ENCODE measurements around the gene BCL11A.
A peak's percentile ranks its signal among the peaks of the same experiment; 100 is the strongest.

The BCL11A gene

DNA sequence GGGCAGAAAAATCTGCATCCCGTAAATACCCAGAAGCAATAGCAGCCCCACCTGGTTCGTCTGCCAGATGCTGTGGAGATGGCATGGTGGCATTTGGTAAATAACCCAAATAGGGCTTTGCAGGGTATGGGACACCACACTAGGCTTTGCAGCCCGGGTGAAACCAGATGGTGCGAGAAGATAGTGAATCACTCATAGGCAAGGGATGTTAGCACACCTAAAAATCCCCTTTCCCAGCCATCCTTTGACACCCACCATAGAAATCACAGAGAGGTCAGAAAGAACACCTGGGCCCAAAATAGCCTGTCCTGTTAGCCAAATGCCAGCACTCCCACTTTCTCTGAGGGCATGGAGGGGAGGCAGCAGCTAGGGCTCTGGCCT is 47.6 kb downstream of the BCL11A start:
- DNase-seq (ENCODE audit: low spot score): peak; percentile 6

DNA sequence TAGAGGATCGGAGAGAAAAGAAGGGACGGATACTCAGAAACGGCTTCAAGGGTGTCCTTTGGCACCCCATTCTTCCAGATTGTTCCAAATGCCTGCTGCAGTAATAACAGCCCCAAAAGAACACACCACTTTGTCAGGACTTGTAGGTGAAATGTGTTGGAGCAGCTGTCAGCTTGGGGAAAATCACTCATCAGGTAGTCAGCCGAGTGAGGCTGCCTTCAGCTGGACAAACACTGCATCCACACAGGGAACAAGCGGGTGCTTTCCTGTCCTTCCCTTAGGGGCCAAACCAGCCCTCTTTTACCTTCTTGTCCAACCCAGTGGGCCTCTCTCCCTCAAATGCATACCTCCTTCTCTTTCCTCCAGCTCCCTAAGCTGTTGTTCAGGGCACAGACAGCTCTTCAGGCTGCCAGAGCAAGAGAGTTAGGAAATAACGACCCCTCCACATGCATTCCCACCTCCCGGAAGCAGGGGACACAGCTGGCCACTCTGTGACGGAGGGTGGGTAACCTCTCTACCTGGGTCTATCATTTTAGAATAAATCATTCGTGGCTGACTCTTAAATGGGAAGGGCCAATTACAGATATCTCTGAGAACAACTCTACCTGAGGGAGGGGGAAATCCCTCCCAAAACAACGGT is 48.1 kb downstream of the BCL11A start:
- no peak for DNase-seq (ENCODE audit: low spot score)

DNA sequence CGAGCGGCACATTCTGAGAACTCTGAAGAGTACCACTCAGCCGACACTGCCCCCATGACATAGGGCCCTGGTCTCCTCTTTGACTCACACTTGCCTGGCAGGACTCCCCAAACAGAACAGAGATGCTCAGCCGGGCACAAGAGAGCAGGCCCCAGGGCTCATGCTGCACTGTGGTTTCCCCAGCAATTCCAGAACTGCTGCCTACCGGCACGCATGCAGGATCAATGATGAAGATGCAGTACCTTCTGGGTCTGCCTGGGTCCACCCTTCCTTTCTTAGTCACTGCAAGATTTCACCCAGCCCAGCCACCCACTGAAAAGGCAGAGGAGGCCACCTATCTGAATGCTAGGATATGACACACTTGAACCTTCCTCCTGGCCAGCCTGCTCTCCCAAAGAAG is 49.4 kb downstream of the BCL11A start:
- DNase-seq (ENCODE audit: low spot score): no peak

DNA sequence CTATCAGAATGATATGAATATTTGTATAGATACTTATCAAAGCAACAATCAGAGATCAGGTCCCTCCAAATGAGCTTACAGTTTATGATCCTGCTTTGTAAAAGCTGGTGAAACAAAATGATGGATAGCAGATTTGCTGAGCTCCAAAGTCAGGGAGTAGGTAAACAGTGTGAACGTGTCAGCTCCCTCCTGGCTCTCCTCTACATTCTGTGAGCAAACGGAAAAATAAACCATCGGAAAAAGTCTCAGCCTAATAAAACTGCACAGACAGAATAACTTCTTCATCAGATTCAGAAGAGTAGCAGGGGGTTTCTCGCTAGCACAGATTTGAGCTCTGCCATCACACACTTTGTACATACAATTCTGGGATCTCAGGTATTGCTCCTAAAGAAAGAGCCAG is 51.3 kb downstream of the BCL11A start:
- no peak for DNase-seq (ENCODE audit: low spot score)

- DNase-seq (ENCODE audit: low spot score): no peak
Measured at GRCh38 chr2:60500861-60501260, 52.6 kb downstream of the BCL11A start.

DNA sequence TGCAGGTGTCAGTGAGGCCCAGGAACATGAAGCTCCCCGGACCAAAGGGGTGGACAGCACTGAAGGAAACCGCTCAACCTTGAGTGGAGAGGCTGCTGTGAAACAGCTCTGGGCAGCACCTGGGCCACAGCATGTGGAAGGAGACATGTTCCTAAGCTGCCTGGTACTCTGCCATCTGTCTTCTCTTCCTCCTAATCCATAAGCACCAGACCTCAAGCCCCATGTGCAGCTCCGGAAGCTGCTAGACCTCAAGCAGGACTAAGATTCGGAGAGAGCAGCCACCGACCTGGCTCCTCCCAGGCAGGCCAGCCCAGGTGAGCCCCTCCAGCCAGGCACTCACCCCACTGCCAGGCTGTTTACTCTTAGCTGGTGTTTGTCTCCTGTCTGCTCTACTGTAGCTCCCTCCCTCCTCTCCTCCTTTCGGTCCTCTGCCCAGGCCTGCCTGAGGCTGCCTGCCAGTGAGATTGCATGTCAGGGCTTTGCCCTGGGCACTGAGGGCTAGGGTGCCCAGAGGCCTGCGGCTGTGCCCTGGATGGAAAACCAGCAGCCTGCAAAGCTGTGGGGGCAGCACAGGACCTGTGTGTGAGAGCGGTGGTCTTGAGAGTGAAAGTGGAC is 53.7 kb downstream of the BCL11A start:
- DNase-seq (ENCODE audit: low spot score): no peak

DNA sequence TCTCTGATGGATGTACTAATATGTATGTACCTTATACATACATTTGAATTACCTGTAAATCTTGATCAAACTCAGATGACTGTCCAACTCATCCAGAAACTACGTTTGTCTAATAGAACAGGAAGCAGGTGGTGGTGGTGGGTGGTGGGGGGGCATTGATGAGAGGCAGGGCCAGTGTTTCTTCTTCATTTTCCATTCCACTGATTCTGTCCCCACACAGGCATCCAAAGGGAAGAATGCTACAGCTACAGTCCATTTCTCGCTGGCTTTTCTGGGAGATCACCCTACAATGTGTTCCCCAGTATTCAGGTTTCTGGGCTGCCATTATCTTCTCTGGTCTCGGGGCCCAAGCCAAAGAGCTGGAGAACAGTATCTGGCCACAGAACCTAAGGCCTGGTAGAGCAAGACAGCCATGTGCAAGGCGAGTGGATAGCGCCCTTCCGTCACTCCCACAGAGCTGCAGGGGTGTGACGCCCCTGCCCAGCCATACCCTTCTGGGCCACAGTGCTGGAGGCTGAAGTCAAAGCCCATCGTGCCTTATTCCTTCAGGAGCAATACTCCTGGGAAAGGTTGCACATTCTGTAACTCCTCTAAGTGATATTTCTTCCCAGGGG is 54.5 kb downstream of the BCL11A start:
- no peak for DNase-seq (ENCODE audit: low spot score)

GRCh38 chr2:60498127-60498815 is 55.2 kb downstream of the BCL11A start:
- no peak for DNase-seq (ENCODE audit: low spot score)

DNA sequence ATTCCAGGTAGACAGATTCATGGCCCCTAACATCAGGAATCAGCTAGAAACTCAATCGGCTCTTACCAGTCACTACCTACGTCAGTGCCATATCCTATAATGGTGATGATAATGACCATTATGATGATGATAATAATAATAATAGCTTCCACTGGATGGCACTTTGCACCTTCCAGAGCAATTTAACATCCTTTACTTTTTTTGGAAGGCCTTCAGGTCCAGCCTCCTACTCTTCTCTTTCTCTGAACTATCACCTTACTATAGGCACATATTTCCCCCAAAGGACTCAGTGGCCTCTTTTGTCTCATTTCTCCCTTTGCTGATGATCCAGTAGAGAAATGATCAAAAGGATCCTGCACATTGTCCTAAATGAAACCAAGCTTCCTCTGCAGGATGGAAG is 56.0 kb downstream of the BCL11A start:
- DNase-seq (ENCODE audit: low spot score): no peak

GRCh38 chr2:60496956-60497355 is 56.5 kb downstream of the BCL11A start:
- no peak for DNase-seq (ENCODE audit: low spot score)

DNA sequence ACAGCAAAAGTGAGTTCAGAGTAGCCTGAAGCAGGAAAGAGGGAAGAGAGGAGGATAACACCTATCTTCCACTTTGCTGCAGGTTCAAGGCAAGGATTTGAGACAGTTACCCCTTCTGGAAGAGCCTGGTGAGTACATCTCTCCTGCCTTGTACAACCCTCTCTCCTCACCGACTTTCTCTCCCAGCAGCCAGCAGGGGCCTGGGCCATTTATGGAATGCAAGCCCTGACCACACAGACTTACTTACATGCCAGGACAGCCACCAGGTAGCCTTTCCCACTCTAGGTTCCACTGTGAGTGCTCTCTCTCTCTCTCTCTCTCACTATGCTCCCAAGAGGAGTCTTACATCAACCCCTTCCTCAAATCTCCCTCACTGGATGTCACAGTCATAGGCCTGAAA is 57.0 kb downstream of the BCL11A start:
- no peak for DNase-seq (ENCODE audit: low spot score)

DNA sequence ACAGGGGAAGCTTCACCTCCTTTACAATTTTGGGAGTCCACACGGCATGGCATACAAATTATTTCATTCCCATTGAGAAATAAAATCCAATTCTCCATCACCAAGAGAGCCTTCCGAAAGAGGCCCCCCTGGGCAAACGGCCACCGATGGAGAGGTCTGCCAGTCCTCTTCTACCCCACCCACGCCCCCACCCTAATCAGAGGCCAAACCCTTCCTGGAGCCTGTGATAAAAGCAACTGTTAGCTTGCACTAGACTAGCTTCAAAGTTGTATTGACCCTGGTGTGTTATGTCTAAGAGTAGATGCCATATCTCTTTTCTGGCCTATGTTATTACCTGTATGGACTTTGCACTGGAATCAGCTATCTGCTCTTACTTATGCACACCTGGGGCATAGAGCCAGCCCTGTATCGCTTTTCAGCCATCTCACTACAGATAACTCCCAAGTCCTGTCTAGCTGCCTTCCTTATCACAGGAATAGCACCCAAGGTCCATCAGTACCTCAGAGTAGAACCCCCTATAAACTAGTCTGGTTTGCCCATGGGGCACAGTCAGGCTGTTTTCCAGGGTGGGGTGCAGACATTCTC is 58.3 kb downstream of the BCL11A start:
- no peak for DNase-seq (ENCODE audit: low spot score)

GRCh38 chr2:60493804-60494387 is 59.6 kb downstream of the BCL11A start:
- DNase-seq (ENCODE audit: low spot score): no peak

DNA sequence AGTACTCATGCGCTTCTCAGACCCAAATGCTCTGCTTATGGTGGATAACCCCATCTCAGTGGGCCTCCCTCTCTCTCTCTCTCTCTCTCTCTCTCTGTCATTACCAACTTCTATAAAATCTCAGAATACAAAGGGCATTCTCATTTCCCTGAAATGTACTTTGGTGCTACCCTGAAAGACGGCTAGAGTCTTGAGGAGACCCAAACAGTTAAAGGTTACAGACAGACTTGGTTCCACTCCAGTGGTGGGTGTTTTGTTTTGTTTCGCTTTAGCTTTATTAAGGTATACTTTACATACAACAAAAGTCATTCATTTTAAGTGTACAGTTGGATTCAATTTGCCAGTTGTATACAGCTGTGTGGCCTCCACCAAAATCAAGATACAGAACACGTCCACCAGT is 60.9 kb downstream of the BCL11A start:
- no peak for DNase-seq (ENCODE audit: low spot score)

DNA sequence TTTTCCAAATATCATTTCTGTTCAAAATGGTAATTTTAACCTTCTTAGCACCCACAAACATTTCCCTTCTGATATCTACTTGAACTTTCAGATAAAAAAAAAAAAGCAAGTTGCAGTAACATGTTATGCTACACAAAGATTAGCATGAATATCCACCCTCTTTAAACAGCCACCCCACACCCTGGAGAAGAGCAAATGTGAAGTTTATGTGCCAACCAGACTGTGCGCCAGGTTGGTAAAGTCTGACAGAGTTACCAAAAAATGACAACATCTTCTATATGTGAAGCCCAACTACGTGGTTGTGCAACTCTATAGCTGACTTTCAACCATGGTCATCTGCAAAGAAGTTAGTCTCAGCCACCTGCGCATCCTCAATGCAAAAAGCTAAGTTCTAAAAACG is 62.6 kb downstream of the BCL11A start:
- no peak for DNase-seq (ENCODE audit: low spot score)

DNA sequence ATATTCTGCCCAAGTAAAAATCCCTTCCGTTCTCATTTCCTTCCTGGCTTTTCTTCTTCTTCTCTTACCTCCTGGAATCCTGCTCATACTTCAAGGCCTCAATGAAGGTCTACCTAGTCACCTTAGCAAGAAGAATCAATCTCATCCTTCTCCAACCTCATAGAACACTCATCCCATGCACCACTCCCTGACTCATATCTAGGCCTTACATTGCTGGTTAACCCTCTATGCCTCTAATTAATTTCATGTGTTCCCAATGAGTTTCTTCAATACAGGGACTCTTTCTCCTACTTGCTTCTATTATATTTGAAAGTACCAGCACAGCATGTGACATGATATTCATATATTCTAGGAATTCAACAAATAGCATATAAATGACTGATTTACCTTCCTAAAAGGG is 63.0 kb downstream of the BCL11A start:
- no peak for DNase-seq (ENCODE audit: low spot score)

DNA sequence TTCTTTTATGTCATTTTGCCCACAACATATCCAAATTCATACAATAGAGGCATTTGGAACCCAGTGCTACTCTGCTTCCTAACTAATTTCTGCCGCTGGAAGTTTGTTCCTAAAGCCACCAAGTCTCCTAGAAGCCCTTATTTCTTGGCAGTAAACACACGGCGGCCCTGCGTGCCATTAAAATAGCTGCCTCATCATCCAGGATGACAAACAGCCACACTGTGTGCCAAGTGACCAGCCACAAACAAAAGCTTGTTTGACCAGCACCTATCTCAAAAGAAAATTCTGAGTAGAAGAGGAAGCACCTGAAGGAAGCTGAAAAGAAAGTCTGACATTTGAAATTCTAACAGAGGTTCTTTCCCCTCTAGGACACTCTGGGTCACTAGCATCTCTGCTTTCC is 64.2 kb downstream of the BCL11A start:
- no peak for DNase-seq (ENCODE audit: low spot score)

DNA sequence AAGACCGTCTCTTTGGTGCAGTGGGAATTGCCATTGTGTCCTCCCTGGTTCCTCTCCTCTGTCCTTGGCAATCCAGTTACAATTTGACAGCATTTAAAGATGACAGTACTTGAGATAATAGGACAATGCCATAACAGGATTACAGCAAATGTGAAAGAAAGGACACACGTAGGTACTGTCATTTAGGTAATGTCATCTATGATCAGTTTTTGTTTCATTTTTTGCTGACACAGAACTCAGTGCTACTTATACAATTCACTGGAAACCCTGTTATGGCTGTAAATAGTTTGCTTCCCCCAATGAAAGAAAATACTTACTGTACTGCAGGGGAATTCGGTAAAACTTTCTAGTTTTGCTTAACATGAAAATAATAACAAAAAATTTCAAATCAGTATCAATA is 65.2 kb downstream of the BCL11A start:
- no peak for DNase-seq (ENCODE audit: low spot score)

DNA sequence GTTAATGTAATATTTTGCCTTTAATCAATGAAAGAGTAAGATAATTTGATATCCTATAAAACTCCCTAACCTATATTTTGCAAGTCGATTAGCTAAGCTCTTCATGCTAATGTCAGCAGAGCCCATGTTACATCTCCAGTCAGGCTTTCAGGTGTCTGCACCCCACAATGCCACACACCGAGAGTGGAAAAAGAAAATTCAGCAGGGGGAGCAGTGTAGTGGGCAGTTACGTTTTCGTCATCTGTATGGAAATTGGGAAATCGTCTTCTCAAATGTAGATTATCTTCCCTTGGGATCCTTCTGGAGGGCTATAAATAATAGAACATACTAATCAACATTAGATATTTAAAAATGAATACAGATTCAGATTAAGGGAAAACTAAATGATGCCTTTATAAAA is 66.3 kb downstream of the BCL11A start:
- DNase-seq (ENCODE audit: low spot score): no peak

DNA sequence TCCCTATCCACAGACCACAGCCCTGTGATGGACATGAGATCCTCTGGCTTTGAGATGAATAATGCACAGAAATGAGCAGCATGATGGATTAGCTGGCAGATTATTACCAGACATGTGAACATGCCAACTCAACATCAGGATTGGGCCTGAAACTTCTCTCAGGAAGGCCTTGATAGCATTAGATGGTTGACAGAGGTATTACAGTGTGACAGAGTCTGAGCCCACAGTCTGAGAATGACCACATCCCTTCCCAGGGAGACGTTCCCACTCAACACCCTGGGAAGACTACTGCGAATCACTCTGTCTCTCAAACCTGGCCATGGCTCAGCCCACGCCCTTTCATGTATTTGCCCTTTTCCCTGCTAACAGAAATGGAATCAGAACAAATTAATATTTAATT is 66.9 kb downstream of the BCL11A start:
- DNase-seq (ENCODE audit: low spot score): no peak

GRCh38 chr2:60486067-60486466 is 67.4 kb downstream of the BCL11A start:
- DNase-seq (ENCODE audit: low spot score): no peak

GRCh38 chr2:60485550-60485949 is 67.9 kb downstream of the BCL11A start:
- DNase-seq (ENCODE audit: low spot score): no peak

GRCh38 chr2:60485055-60485454 is 68.4 kb downstream of the BCL11A start:
- no peak for DNase-seq (ENCODE audit: low spot score)
